HG03439 (cell line): Measurements from ENCODE around the gene MTA2.
"Not testable (repeated sequence)": the region's sequence is repeated elsewhere in the genome, so short reads cannot be mapped to it uniquely, and the experiment has no call there.

Source experiments
- ATAC-seq: cut with Tn5 transposase; IDR thresholded peaks from one replicate; pipeline ENCODE4 v1.9.1; 2021; ENCODE audit warnings: mild to moderate bottlenecking, moderate library complexity; ENCODE audit not compliant: unreplicated experiment

The MTA2 gene

GRCh38 chr11:62601372-62602140 lies at the start of gene MTA2:
TSS of gene MTA2 (minus strand) at chr11:62601865. CDS start at chr11:62601450, 415 bp downstream.
- ATAC-seq, result peak; percentile 73

GRCh38 chr11:62650283-62650682 lies 48.6 kb upstream of the MTA2 start:
- ATAC-seq, result not testable (repeated sequence)

GRCh38 chr11:62649486-62649885 lies 47.8 kb upstream of the MTA2 start:
- no peak for ATAC-seq

- ATAC-seq, result no peak
These were observed 47.3 kb upstream of the MTA2 start for GRCh38 chr11:62648967-62649364.

GRCh38 chr11:62648185-62648966 lies 46.7 kb upstream of the MTA2 start:
- ATAC-seq, result no peak

GRCh38 chr11:62647609-62648005 lies 45.9 kb upstream of the MTA2 start:
- no peak for ATAC-seq

- ATAC-seq, result no peak
These were observed 45.4 kb upstream of the MTA2 start for GRCh38 chr11:62646825-62647608.

- ATAC-seq, result peak; percentile 92
These were observed 44.5 kb upstream of the MTA2 start, which contains the start of gene GANAB for GRCh38 chr11:62645946-62646824. TSS of gene GANAB (minus strand) at chr11:62646613. CDS start at chr11:62646599, 14 bp downstream.

GRCh38 chr11:62645671-62645945 lies 43.9 kb upstream of the MTA2 start:
- no peak for ATAC-seq

- ATAC-seq, result no peak
These were observed 42.6 kb upstream of the MTA2 start for GRCh38 chr11:62644220-62644619.

- no peak for ATAC-seq
These were observed 30.8 kb upstream of the MTA2 start for GRCh38 chr11:62632492-62632891.

- no peak for ATAC-seq
These were observed 26.0 kb upstream of the MTA2 start for GRCh38 chr11:62627713-62628112.

- no peak for ATAC-seq
These were observed 20.9 kb upstream of the MTA2 start for GRCh38 chr11:62622476-62623089.

GRCh38 chr11:62621567-62622470 lies 20.2 kb upstream of the MTA2 start, which contains the start of gene B3GAT3:
TSS of gene B3GAT3 (minus strand) at chr11:62621986. CDS start at chr11:62621947, 39 bp downstream.
- peak; percentile 95 for ATAC-seq

- no peak for ATAC-seq
These were observed 19.4 kb upstream of the MTA2 start for GRCh38 chr11:62621027-62621566.

- not testable (repeated sequence) for ATAC-seq
These were observed 15.3 kb upstream of the MTA2 start for GRCh38 chr11:62616957-62617356.

GRCh38 chr11:62615521-62615920 lies 13.9 kb upstream of the MTA2 start:
- ATAC-seq, result no peak

- ATAC-seq, result no peak
These were observed 12.6 kb upstream of the MTA2 start for GRCh38 chr11:62614275-62614674.
